Right lobe of liver (tissue), 4 donors: ENCODE results near the gene PHF20.

Experiments used
- CTCF ChIP-seq, 4 donors: fragments of 200-600 bp in 3 of 4; fragments of 450-650 bp in 1 of 4; IDR thresholded peaks; one replicate each; pipeline versions ENCODE4 v1.5.1 to v1.8.0; 2016 to 2022; ENCODE audit warnings: antibody characterized with exemption in 4 of 4, mild to moderate bottlenecking in 2 of 4
- POLR2A ChIP-seq: fragments of 450-650 bp; IDR thresholded peaks from one replicate; pipeline ENCODE4 v1.6.1; 2017; ENCODE audit warnings: antibody characterized with exemption, mild to moderate bottlenecking
- donor health status: DM: no; HTN: no; CAD: no.
- donor health status: DM: no; HTN: no; CAD: no.
- donor health status: DM: no; HTN: yes; CAD: no.

- TF ChIP-seq CTCF (IDR thresholded peaks at IDR 0.05) (no peak), POLR2A (no peak)
Observed at GRCh38 chr20:35730583-35731468, 41.0 kb upstream of the PHF20 start.
